Measurements from ENCODE around the gene RBM23. TPM values are rescaled to one million over a fixed set of nuclear protein-coding genes. Genes with fewer than 3 reads are reported as not detected.
A peak's percentile ranks its signal among the peaks of the same experiment; 100 is the strongest.

RBM23 gene
- total and polyA plus RNA-seq, 2 donors (not counting 3 experiments of a cell fraction or from before 2014, with no cell fraction given), result 67.7 to 68.9 TPM

DNA sequence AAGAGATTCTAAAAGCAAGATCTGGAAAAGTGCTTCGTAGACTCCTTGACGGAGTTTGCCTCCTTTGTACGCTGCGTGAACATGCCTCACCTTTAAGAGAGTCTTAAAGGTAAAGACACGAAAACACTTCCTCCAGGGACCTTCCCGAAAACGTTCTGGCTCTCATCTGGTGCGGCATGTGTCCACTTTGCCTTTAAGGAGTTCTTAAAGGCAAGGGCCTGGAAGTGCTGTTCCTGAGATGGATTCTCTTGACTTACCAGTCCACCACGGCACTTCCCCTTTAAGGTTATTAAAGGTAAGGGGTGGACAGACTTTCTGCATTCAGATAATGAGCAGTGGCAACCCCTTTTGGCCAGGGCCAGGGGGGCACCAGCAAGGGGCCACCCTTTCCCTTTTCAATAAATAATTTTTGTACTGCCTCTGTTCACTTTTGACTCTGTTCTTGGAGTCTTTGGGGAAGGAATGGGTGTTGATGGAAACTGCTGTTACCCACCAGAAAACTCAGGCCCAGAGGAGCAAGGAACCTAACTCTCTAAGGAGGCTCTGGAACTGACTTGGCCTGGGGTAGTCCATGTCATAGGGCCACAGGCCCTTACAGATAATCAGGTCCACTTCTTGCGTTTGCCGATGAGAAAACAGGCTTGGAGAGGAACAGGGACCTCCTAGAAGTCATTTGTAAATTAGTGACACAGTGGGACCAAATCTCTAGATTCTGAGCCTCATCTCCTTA is 31.5 kb downstream of the RBM23 start:
- POLR2A ChIA-PET, result no interaction called here
- no peak for FAIRE-seq
- no TSS peak for BruUV-seq (replicated peaks)

More for the DNA sequence above, 31.5 kb downstream of the RBM23 start:
- peak overlapping the region; percentile 33 for H3K4me2 ChIP-seq (ENCODE audit: insufficient read depth, low read length)
- TF ChIP-seq, protein P1, sequence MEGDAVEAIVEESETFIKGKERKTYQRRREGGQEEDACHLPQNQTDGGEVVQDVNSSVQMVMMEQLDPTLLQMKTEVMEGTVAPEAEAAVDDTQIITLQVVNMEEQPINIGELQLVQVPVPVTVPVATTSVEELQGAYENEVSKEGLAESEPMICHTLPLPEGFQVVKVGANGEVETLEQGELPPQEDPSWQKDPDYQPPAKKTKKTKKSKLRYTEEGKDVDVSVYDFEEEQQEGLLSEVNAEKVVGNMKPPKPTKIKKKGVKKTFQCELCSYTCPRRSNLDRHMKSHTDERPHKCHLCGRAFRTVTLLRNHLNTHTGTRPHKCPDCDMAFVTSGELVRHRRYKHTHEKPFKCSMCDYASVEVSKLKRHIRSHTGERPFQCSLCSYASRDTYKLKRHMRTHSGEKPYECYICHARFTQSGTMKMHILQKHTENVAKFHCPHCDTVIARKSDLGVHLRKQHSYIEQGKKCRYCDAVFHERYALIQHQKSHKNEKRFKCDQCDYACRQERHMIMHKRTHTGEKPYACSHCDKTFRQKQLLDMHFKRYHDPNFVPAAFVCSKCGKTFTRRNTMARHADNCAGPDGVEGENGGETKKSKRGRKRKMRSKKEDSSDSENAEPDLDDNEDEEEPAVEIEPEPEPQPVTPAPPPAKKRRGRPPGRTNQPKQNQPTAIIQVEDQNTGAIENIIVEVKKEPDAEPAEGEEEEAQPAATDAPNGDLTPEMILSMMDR (IDR thresholded peaks at IDR 0.05; ENCODE audit: extremely low read depth in 1 of 2, insufficient read depth in 1 of 2, low read depth in 1 of 2, low read length in 2 of 2), result no peak
- TF ChIP-seq JUN (IDR thresholded peaks at IDR 0.05; ENCODE audit: borderline replicate concordance, insufficient read depth, insufficient read length, low read depth) (no peak), POLR2A (IDR thresholded peaks at IDR 0.05; ENCODE audit: low read depth, low read length) (no peak), FOS (IDR thresholded peaks at IDR 0.05; ENCODE audit: borderline replicate concordance, insufficient read depth, low read length) (no peak), EZH2 (IDR thresholded peaks at IDR 0.05; ENCODE audit: borderline replicate concordance, low read depth, low read length, severe bottlenecking) (no peak), GATA2 (IDR thresholded peaks at IDR 0.05; ENCODE audit: insufficient read depth, insufficient read length, low read depth, low read length) (no peak), POLR2AphosphoS5 (IDR thresholded peaks at IDR 0.05; ENCODE audit: insufficient read depth, low read depth, low read length) (no peak), MYC (IDR thresholded peaks at IDR 0.05; ENCODE audit: low read depth, low read length) (no peak)
- TF ChIP-seq, protein P2, sequence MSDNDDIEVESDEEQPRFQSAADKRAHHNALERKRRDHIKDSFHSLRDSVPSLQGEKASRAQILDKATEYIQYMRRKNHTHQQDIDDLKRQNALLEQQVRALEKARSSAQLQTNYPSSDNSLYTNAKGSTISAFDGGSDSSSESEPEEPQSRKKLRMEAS (IDR thresholded peaks at IDR 0.05; ENCODE audit: insufficient read depth, insufficient read length), result no peak
- dilution Hi-C loops (cut with MboI; ENCODE audit: extremely low pct_ligation_motif_present, low sequenced_read_pairs) (no loop called here), intact Hi-C loops (cut with micrococcal nuclease) (no loop called here)
- H3K27me3 ChIP-seq (ENCODE audit: control insufficient read depth in 2 of 2, insufficient read depth in 2 of 2, low read length in 2 of 2), result no peaks in the 10 kb centered on the region
- no peak overlapping the region for H3K9ac ChIP-seq (replicated peaks; ENCODE audit: extremely low read depth, insufficient read depth, low read length)
- no peaks in the 10 kb centered on the region for H3K4me1 ChIP-seq (ENCODE audit: control insufficient read depth, extremely low read depth, insufficient read depth, low read length)
- H3K9me3 ChIP-seq (replicated peaks; ENCODE audit: control insufficient read depth, insufficient read depth, low read length), result no peaks in the 10 kb centered on the region
- H3K79me2 ChIP-seq (ENCODE audit: control insufficient read depth, insufficient read depth, low read length), result no peaks in the 10 kb centered on the region
- H3K36me3 ChIP-seq (ENCODE audit: control insufficient read depth in 2 of 2, extremely low read depth in 1 of 2, insufficient read depth in 2 of 2, low read length in 2 of 2), result no peaks in the 10 kb centered on the region
- no peak for DNase-seq (ENCODE audit: low read depth, low spot score)
- no peak overlapping the region for H3K27ac ChIP-seq (ENCODE audit: insufficient read depth, low read depth, low read length)
- CTCF ChIA-PET, result interaction anchor here (1.9 to 11.4 kb wide), 2 partner anchors 14 to 317 kb away, joined by 5 to 80 read pairs; no protein-coding TSS in a partner anchor
- H2AFZ ChIP-seq (ENCODE audit: low read depth, low read length), result peak overlapping the region; percentile 91
- H4K20me1 ChIP-seq (replicated peaks; ENCODE audit: control insufficient read depth, extremely low read depth, insufficient read depth, low read length), result no peaks in the 10 kb centered on the region
- no peaks in the 10 kb centered on the region for H3K9me1 ChIP-seq (replicated peaks; ENCODE audit: control insufficient read depth, extremely low read depth, insufficient read depth, low read length)
- H3K4me3 ChIP-seq (replicated peaks in 1 of 3; ENCODE audit: insufficient read depth in 1 of 3, low read depth in 1 of 3, low read length in 3 of 3), result peak overlapping the region in 2 of 3 experiments; percentile 26 to 32

Data from endothelial cell of umbilical vein (primary cell).